Body of pancreas (tissue), 4 donors: ENCODE measurements around the gene SORCS2.

ENCODE experiments used
- POLR2A ChIP-seq, 3 donors: fragments of 450-650 bp; IDR thresholded peaks; one replicate each; pipeline ENCODE4 v1.6.1; 2016; ENCODE audit warnings: antibody characterized with exemption in 3 of 3, mild to moderate bottlenecking in 2 of 3
- TF ChIP-seq, protein P1 (sequence below), 7 experiments: fragments of 450-650 bp in 4 of 7; fragments of 200-600 bp in 3 of 7; sonication (generic) in 3 of 7; IDR thresholded peaks; one replicate each; pipeline ENCODE4 v1.5.1; 2016 to 2019; ENCODE audit warnings: antibody characterized with exemption in 7 of 7

GRCh38 chr4:7693711-7694110 is 501.4 kb downstream of the SORCS2 start:
- TF ChIP-seq POLR2A (IDR thresholded peaks at IDR 0.05), result no peak
- TF ChIP-seq, protein P1, sequence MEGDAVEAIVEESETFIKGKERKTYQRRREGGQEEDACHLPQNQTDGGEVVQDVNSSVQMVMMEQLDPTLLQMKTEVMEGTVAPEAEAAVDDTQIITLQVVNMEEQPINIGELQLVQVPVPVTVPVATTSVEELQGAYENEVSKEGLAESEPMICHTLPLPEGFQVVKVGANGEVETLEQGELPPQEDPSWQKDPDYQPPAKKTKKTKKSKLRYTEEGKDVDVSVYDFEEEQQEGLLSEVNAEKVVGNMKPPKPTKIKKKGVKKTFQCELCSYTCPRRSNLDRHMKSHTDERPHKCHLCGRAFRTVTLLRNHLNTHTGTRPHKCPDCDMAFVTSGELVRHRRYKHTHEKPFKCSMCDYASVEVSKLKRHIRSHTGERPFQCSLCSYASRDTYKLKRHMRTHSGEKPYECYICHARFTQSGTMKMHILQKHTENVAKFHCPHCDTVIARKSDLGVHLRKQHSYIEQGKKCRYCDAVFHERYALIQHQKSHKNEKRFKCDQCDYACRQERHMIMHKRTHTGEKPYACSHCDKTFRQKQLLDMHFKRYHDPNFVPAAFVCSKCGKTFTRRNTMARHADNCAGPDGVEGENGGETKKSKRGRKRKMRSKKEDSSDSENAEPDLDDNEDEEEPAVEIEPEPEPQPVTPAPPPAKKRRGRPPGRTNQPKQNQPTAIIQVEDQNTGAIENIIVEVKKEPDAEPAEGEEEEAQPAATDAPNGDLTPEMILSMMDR (IDR thresholded peaks at IDR 0.05), result no peak
